ENCODE measurements around the gene TMEM121.

GRCh38 chr14:105502446-105503295 lies 23.7 kb upstream of the TMEM121 start:
- TF ChIP-seq CTCF (conservative IDR thresholded peaks at IDR 0.05; ENCODE audit: low read depth, low read length), result no peak
- TF ChIP-seq EZH2phosphoT487 (IDR thresholded peaks at IDR 0.05; ENCODE audit: borderline replicate concordance, low read length), result no peak
- TF ChIP-seq EZH2 (IDR thresholded peaks at IDR 0.05; ENCODE audit: low read length, unreplicated experiment), result no peak

Data from PC-3 (cell line).